ENCODE data around the gene GNPTAB.

Gene GNPTAB

GRCh38 chr12:101727098-101727497, 103.7 kb downstream of the GNPTAB start:
- DNase-seq, result no peak

DNA sequence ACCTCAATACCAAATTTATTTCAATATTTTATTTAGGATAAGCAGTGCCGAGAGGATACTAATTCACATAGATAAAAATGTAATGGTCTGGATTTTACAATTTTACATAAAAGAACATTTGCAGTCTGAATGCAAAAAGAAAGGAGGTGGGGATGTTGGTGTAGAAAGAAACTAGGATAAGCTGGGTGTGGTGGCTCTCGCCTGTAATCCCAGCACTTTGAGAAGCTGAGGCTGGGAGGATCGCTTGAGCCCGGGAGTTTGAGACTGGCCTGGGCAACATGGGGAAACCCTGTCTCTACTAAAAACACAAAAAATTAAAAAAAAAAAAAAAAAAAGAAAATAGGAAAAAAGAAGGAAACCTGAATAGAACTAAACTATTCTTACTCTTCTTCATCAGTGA, 108.4 kb downstream of the GNPTAB start:
- no peak for DNase-seq

DNA sequence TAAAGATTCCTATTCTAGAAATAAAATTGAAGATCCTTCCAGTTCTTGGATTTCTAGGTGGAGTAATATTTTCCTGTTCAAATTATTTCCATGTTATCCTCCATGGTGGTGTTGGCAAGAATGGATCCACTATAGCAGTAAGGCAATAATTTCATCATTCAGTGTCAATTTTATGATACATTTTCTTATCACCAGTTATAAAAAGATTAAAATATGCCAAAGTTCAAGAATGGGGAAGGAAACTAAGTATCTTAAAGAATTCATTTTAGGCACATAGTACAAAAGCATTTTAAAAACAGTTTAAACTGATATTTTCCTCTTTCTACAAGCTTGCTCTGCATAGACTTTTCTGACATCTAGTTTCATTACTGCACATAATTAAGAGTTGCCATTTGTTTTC, 110.6 kb downstream of the GNPTAB start:
- DNase-seq, result no peak

DNA sequence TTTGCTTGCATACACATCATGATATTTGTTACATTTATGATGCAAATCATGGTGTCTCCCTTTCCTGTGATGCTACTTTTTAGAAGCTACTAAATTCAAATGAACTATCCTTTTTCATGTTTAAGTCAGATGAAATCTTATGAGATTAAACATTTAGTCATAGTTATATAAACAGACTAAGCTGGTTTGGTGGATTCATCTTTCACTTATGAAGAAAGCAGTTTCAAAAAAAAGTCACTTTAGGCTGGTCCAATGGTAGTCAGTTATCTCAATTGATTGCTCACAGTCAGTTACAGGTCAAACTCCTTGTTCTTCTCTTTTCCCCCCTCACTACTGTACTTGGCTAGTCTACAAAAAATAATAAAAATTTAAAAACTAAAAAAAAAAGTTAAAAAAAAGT, 111.2 kb downstream of the GNPTAB start:
- DNase-seq, result no peak

DNA sequence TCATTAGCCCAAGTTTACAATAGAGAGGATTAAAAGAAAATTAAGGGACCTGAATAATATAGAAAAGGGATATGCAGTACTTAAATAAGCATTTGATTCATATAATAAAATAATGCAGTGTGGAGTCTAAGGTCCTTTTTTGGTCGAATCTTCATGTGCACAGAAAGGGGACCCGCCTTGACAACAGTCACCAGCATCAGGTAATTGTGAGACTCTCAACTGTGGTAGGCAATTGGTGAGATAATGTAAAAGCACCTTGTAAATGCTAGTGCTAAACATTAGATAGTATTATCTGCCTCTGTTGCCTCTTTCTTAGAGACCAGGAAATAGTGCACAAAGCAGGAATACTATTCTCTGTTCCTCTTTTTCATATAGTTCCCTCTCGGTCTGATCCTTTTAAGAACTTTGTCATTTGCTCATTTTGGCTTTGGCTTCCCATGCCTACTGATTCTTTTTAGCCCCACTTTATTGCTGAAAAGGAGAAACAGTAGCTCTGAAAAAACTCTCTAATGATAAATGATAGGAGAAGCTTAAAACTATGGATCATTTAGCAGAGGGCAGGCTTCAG, 115.8 kb downstream of the GNPTAB start:
- no peak for DNase-seq

DNA sequence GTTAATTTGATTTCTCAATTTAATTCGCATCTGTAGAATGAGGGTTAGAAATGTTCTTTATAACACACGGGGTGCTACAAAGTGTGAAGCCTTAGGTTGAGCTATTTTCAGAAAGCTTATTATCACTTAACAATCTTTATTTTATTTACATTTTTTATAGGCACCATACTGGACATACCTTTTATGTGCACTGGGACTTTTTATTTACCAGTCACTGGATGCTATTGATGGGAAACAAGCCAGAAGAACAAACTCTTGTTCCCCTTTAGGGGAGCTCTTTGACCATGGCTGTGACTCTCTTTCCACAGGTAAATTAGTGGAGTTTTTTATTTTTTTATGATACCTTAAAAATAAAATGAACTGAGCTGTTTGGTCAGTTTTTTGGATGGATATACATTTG, 116.8 kb downstream of the GNPTAB start:
- no peak for DNase-seq

DNA sequence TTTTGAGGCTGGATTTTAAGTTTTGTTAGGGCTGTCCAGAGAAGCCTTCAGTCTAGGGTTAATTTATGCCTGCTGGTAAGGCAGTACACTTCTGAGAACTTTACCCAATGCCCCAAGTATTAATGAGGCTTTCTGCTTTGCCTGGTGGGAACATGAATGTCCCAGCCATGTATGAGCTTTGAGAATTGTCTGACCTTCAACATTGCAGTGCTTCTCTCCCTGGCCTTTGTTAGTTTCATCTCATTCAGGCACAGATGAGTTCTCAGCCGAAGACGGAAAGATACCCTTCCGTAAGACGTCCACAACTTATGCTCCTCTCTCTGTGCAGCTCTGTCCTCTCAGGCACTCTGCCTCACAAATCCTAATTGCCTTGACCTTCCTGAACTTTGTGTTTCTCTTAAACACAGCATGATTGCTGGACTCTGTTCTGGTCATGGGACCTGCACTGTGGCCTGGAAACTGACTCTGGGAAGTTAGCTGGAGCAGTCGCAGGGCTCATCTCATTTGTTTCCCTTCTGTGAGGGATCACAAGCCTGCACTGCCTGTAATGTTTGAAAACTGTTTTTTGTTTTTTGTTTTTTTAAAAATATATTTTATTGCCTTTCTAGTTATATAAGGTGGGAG, 117.6 kb downstream of the GNPTAB start:
- no peak for DNase-seq

GRCh38 chr12:101710288-101710687, 120.5 kb downstream of the GNPTAB start:
- no peak for DNase-seq

DNA sequence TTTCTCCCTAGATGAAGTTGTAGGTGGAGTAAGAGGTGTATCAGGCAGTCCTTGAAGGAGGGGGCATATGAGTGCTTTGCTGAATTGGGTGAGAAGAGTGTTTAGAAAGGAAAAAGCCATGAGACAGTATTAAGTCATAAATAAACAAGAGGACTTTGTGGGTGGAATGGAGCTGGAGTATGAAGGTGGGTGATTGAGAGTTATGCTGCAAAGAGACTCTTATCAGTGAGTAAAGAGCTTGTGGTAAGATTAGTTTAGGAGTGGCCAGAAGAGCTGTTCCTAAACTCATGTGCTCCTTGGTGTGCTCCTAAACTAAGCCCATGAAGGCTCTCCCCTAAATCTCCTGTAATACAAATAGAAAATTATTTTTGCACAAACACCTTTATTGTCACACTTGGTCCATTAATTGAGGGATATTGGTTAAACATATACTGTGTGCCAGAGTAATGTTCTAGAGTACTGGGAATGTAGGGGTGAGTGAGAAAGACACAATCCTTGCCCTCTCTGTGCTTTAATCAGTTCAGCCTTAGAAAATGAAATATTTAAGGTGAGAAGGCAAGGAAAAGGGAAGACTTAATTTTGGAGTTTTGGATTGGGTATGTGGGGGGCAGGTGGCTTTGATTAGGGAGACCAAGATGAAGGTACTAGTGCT, 123.5 kb downstream of the GNPTAB start:
- DNase-seq, result no peak

DNA sequence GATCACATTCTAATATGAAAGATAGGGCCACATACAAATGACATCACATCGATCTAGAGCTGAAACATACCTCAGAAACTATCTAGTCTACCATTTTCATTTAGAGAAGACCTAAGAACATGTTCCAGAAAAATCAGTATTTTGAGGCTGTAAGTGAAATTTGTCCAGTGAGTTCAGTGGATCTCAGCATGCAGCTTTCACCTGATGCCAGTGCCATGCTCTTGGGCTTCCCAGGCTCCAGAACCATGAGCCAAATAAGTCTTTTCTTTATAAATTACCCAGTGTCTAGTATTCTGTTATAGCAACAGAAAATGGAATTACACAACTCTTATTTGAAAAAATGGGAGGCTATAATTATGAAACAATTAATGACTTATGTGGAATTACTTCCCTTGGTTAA, 124.4 kb downstream of the GNPTAB start:
- DNase-seq, result no peak

DNA sequence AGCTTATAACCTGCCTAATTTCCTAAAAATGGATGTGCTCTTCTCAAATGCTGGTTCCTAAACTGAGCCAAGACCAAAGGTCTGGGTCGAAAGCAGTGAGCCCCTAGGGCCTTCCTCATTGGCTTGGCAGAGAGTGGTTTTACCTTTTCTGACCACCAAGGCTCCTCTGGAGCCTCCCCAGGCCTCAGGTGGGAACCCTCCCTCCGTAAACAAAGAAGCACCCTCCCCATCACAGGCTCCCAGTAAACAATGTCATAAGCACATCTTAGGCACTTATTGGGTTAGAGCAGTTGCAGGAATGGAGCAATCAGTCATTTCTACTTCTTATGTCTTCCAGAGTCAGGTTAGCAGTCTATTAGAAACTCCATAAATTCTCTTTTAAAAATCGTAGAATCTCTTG, 127.3 kb downstream of the GNPTAB start:
- DNase-seq, result no peak

- DNase-seq, result no peak
These were observed 130.4 kb downstream of the GNPTAB start for GRCh38 chr12:101700299-101700820.

GRCh38 chr12:101698800-101699347, 131.9 kb downstream of the GNPTAB start:
- no peak for DNase-seq

DNA sequence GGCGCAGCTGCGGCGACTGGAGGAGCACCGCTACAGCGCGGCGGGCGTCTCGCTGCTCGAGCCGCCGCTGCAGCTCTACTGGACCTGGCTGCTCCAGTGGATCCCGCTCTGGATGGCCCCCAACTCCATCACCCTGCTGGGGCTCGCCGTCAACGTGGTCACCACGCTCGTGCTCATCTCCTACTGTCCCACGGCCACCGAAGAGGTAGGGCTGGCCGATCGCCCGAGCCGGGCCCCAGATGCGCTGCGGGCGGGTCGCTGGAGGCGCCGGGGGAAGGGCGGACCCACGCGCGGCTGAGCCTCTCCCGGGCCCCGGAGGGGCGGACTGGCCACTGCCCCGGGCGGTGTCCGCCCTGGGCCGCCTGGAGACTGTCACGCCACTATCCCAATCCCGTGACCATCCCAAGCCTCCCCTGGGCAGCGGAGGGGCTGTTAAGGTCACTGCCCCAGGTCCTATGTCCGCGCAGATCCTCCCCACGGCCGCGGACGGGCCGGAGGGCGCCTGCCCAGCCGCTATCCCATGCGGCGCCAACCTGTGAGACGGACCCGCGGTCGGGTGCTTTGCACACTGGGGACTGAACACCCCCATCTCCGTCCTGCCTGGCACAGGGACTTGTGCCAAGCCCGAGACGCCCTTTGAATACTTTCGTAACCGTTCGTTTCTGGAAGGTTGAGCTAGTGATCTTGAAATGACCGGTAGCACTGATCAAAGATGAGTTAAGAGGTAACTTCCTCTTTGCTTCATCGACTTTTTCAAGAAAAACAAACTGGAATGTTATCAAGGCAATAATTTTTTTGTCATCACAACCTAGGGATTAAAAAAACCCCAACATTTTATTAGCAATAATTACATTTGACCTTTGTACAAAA, 132.6 kb downstream of the GNPTAB start:
- DNase-seq, result no peak

GRCh38 chr12:101697197-101697929, 133.4 kb downstream of the GNPTAB start, which contains the start of gene CHPT1:
Gene CHPT1, plus strand, starts transcription at chr12:101697640. Its CDS starts 222 bp downstream, at chr12:101697862.
- peak; percentile 36 for DNase-seq

- no peak for DNase-seq
These were observed 134.2 kb downstream of the GNPTAB start for GRCh38 chr12:101696251-101697196.

DNA sequence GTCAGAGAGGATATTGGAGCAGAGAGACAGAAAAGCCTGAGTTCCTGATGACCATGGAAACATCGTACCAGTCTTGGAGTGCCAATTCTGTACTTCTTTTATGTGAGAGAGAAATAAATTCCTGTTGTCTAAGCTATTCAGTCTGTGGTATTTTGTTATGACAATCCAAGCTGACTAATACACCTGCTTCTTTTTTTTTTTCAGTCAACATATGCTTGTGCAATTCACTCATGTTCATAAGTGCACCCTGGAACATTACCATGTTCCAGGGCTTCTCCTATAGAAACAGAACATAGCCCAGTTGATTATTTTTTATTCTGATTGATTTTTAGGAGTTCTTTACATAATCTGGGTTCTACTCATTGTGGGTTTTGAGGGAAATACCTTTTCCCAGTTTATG, 135.1 kb downstream of the GNPTAB start:
- DNase-seq, result no peak

Data from activated T-cell treated with anti-CD3 and anti-CD28 coated beads for 4 hours (primary cell).